Measurements from ENCODE around the gene EIF4ENIF1.
"Not testable (repeated sequence)": the region's sequence is repeated elsewhere in the genome, so short reads cannot be mapped to it uniquely, and the experiment has no call there.

The EIF4ENIF1 gene, protein sequence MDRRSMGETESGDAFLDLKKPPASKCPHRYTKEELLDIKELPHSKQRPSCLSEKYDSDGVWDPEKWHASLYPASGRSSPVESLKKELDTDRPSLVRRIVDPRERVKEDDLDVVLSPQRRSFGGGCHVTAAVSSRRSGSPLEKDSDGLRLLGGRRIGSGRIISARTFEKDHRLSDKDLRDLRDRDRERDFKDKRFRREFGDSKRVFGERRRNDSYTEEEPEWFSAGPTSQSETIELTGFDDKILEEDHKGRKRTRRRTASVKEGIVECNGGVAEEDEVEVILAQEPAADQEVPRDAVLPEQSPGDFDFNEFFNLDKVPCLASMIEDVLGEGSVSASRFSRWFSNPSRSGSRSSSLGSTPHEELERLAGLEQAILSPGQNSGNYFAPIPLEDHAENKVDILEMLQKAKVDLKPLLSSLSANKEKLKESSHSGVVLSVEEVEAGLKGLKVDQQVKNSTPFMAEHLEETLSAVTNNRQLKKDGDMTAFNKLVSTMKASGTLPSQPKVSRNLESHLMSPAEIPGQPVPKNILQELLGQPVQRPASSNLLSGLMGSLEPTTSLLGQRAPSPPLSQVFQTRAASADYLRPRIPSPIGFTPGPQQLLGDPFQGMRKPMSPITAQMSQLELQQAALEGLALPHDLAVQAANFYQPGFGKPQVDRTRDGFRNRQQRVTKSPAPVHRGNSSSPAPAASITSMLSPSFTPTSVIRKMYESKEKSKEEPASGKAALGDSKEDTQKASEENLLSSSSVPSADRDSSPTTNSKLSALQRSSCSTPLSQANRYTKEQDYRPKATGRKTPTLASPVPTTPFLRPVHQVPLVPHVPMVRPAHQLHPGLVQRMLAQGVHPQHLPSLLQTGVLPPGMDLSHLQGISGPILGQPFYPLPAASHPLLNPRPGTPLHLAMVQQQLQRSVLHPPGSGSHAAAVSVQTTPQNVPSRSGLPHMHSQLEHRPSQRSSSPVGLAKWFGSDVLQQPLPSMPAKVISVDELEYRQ

DNA sequence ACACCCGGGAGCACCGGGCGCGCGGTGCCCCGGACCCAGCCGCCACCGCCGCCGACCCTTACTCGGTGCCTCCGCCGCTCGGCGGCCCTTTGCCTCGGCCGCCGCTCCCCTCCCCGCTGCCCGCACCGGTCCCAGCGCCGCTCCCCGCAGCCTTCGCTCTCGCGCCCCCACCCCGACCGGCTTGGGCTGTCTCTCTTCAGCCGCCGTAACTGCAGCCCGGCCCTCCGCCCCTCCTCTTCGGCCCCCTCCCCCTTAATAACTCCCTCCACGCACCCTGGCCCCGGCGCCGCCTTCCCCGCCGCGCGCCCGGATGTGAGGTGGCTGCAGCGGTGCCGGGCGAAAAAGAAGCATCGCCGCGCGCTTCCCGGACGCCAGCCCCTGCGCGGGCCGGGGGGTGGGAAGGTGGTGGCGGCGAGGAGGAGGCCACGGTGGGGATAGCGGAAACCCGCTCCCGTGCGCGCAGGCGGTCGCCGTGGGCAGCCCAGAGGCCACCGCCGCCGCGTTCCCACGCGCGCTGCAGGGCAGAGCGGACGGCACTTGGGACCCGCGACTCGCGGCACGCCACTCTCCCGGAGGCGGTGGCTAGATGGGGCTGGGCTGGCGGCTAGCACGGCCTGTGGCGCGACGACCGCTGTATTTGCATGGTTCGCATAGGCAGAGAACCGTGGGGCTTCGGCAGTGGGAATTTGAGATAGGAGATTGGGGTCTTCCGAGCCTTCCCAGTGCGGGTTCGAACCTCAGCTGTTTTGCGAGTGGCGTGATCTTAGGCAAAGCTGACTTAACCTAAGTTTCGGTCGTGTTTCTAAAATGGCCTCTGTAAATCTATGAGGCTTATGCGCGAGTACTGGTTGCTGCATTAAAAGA lies at the start of gene EIF4ENIF1:
EIF4ENIF1 (minus strand) TSS at position 211 of the 864 bp plus-strand sequence. CDS start 1,124 bp downstream, outside the sequence.
- peak; percentile 61 for DNase-seq (ENCODE audit: low read depth)

GRCh38 chr22:31538815-31539214 lies 49.2 kb upstream of the EIF4ENIF1 start:
- DNase-seq (ENCODE audit: low read depth) = no peak

DNA sequence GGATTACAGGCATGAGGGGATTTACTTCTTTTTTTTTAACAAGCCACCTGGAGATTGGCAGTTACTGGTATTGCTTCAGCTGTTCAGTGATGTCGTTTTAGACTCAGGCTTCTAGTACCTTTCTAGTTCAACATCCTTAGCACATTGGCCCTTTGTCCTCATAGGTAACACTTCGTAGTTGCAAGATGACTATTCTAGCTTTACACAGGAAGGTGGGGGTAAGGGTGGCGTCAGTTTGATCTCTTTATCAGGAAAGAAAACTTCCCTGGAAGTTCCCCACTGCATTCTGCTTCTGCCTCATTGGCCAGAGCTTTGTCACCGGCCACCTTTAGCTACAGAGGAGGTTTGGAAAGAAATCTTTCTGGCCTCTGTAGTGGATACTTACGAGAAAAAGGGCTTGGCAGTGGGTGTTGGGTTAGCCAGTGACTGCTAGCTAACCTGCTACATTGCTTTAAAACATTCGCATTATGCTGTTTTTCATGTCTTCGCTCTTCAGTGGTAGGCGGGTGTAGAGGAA lies 47.4 kb upstream of the EIF4ENIF1 start:
- no peak for DNase-seq (ENCODE audit: low read depth)

GRCh38 chr22:31533374-31533773 lies 43.7 kb upstream of the EIF4ENIF1 start:
- DNase-seq (ENCODE audit: low read depth) = no peak

GRCh38 chr22:31532060-31532459 lies 42.4 kb upstream of the EIF4ENIF1 start:
- DNase-seq (ENCODE audit: low read depth) = no peak

- no peak for DNase-seq (ENCODE audit: low read depth)
Measured at GRCh38 chr22:31530823-31531195, 41.2 kb upstream of the EIF4ENIF1 start.

GRCh38 chr22:31526270-31526669 lies 36.6 kb upstream of the EIF4ENIF1 start:
- no peak for DNase-seq (ENCODE audit: low read depth)

GRCh38 chr22:31524132-31524531 lies 34.5 kb upstream of the EIF4ENIF1 start:
- DNase-seq (ENCODE audit: low read depth) = not testable (repeated sequence)

- no peak for DNase-seq (ENCODE audit: low read depth)
Measured at GRCh38 chr22:31520051-31520450, 30.4 kb upstream of the EIF4ENIF1 start.

DNA sequence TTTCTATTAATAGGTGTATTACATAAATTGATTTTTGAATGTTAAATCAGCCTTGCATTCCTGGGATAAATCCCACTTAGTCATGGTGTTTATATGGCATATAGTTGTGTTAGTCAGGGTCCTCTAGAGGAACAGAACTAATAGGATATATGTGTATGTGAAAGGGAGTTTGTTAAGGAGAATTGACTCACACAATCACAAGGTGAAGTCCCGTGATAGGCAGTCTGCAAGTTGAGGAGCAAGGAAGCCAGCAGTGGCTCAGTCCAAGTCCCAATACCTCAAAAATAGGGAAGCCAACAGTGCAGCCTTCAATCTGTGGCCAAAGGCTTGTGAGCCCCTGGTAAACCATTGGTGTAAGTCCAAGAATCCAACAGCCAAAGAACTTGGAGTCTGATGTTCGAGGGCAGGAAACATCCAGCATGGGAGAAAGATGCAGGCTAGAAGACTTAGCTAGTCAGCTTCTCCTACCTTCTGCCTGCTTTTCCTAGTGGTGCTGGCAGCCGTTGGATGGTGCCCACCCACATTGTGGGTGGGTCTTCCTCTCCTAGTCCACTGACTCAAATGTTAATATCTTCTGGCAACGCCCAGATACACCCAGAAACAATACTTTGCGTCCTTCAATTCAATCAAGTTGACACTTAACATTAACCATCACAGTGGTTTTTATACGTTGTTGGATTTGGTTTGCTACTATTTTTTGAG lies 19.6 kb upstream of the EIF4ENIF1 start:
- DNase-seq (ENCODE audit: low read depth) = no peak

DNA sequence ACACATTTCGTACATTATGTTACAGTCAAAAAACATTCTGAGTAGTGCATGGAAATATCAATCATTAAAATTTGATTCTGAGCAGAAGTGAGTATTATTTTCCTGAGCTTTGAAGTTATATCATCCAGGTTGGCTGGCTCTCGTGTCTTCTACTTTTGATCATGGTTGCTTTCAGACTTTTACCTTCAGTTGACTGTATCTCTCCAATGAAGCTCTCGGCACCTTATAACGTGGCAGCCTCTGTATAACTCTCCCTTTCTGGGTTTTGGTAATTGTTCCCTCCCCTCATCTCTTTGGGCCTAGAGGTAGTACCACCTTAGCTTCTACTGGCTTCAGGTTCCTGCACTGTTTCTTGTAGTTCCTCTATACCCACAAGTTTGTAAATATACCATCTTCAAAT lies 18.9 kb upstream of the EIF4ENIF1 start:
- DNase-seq (ENCODE audit: low read depth) = no peak

GRCh38 chr22:31507517-31507916 lies 17.9 kb upstream of the EIF4ENIF1 start:
- DNase-seq (ENCODE audit: low read depth) = not testable (repeated sequence)

DNA sequence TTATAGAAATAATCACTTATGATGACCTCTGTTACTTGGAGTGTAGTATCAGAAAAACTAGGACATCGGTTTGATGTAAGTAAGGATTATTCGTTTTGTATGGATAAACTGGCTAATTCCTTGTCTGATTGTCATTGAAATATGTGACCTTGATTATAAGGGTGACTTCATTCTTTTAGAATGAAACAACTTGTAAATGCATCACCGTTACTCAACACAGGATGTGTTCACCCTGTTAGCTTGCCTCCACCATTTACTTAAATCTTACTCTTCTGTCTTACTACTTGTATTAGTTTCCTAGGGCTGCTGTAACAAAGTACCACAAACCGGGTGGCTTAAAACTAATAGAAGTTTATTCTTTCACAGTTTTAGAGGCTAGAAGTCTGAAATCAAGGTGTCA lies 14.6 kb upstream of the EIF4ENIF1 start:
- DNase-seq (ENCODE audit: low read depth) = no peak

DNA sequence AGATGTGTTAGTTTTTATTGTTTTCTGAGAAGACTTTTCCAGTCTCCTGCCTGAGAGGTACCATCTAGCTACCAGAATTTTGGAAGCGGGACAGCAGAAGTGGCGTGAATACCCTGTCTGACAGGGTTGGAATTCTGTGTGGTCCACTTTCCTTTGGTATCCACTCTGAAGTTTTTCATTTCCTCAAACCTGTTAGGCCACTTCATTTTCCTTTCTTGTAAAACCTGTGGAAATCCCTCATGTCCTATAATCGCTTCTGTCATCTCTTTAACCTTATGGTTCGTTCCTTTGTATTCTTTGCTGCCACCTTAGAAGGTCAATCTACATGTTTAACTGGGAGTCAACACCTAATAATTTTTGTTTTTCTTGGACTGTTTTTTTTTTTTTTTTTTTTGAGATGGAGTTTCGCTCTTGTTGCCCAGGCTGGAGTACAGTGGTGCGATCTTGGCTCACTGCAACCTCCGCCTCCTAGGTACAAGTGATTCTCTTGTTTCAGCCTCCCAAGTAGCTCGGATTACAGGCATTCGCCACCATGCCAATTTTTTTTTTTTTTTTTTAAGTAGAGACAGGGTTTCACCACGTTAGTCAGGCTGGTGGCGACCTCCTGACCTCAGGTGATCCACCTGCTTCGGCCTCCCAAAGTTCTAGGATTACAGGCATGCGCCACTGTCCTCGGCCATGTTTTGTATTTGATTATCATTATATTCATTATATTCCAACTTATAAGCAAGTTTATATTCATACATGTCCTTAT lies 13.7 kb upstream of the EIF4ENIF1 start:
- DNase-seq (ENCODE audit: low read depth) = no peak

DNA sequence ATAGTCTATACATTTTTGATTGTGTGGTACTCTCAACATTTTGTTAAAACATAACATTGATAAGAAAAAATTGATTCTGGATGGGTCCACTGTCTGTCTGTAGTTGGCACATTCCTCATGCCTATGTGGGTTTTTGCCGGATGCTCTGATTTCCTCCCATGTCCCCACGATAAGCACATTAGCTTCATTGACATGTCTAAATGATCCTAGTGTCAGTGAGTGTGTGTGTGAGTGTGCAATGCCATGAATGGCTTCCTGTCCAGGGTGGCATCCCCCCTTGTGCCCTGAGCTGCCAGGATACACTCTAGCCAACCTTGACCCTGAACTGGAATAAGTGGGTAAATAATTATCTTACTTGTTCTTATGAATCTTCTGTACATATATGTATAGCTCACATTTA lies 12.1 kb upstream of the EIF4ENIF1 start:
- DNase-seq (ENCODE audit: low read depth) = no peak

DNA sequence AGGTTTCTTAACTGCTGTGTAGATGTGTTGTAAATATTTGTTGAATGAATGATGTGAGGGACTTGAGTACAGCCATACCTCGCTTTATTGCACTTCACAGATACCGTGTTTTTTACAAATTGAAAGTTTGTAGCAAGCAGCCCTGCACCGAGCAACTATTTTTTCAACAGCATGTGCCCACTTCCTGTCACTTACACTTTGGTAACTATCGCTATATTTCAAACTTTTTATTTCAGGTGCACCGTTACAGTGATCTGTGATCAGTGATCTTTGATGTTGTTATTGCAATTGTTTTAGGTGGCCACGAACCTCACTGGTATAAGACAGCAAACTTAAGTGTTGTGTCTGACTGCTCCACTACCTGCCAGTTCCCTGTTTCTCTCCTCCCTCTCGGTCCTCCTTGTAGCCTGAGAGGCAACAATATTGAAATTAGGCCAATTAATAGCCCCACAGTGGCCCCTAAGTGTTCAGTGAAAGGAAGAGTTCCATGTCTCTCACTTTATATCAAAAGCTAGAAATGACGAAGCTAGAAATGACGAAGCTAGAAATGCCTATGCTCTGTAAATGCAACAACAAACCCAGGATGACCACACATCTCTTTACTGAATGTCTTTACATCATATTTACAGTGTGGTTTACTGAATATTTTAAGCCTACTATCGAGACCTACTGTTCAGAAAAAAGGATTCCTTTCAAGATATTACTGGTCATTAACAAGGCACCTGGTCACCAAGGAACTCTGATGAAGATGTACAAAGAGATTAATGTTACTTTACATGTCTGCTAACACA lies 7.7 kb upstream of the EIF4ENIF1 start:
- DNase-seq (ENCODE audit: low read depth) = no peak

GRCh38 chr22:31496735-31497146 lies 7.1 kb upstream of the EIF4ENIF1 start:
- no peak for DNase-seq (ENCODE audit: low read depth)

DNA sequence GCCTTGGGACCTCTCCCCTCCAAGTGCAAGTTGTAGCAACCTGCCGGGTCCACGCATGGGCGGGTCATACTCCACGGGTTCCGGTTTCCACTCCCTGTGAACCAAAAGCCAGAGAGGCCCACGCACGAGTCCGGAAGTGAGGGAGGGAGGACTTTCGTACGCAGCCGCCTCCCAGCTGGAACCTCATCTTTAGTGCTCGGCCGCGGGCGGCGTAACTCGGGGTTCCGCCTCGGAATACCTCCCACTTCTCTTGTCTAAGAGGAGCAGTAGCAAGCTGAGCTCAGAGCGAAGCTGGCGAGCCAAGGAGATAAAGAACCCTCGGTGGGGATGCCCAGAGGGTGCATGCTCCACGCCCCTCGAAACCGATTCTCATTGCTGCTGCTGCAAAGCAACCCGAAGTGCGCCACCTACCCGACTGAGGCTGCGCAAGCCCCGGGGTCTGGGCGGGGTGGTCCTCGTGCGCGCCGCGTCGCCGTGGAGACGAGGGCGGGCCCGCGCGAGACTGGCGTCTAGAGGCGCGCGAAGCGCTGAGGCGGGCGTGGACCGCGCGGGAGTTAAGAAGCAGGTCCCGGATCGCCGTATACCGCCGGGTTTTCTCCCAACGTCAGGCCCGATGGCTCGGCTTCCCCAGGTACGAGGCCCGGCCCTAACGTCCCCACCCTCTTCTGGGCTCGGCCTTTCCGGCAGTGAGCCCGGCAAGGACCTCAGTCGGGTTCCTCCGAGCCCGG lies 6.5 kb upstream of the EIF4ENIF1 start, which contains the start of gene SFI1:
SFI1 (plus strand) TSS at position 530 of the 728 bp plus-strand sequence. CDS start 11,749 bp downstream, outside the sequence.
- DNase-seq (ENCODE audit: low read depth) = peak; percentile 90

- no peak for DNase-seq (ENCODE audit: low read depth)
Measured at GRCh38 chr22:31495343-31495742, 5.7 kb upstream of the EIF4ENIF1 start.
